Keratinocyte (primary cell): ENCODE measurements around the gene GPS1. TPM values are rescaled to one million over a fixed set of nuclear protein-coding genes. Genes with fewer than 3 reads are reported as not detected.

Experiments used
- DNase-seq: peaks from one replicate; pipeline ENCODE4 v3.0.0-alpha.2; 2011; ENCODE audit warnings: low read depth, missing footprints, low spot score
- FAIRE-seq: peaks from 2 replicates; lab custom pipeline; 2011; peaks lifted over from hg19 to GRCh38; lab: Jason Lieb, UNC
- H2AFZ ChIP-seq: 2 replicates; pipeline ENCODE4 v1.6.0; 2012; ENCODE audit warnings: low read length, control low read depth, inconsistent platforms; ENCODE audit not compliant: control insufficient read depth
- H3K27ac ChIP-seq: 2 replicates; pipeline ENCODE4 v1.5.1; 2011; ENCODE audit warnings: low read length; ENCODE audit not compliant: control insufficient read depth, insufficient read depth
- H3K27me3 ChIP-seq: 3 replicates; pipeline ENCODE4 v1.6.0; 2011; ENCODE audit warnings: low read length; ENCODE audit not compliant: control insufficient read depth, insufficient read depth; ENCODE audit errors: extremely low read depth
- H3K36me3 ChIP-seq, 2 experiments: 2 replicates in 1 of 2; 3 replicates in 1 of 2; pipeline ENCODE4 v1.5.1; 2011; ENCODE audit warnings: low read length in 2 of 2, mild to moderate bottlenecking in 1 of 2; ENCODE audit not compliant: control insufficient read depth in 2 of 2, insufficient read depth in 2 of 2; ENCODE audit errors: extremely low read depth in 1 of 2
- H3K4me1 ChIP-seq: 3 replicates; pipeline ENCODE4 v1.5.1; 2011; ENCODE audit warnings: low read length; ENCODE audit not compliant: control insufficient read depth, insufficient read depth; ENCODE audit errors: extremely low read depth
- H3K4me2 ChIP-seq: 3 replicates; pipeline ENCODE4 v1.6.0; 2011; ENCODE audit warnings: low read depth, low read length; ENCODE audit not compliant: control insufficient read depth, insufficient read depth; ENCODE audit errors: extremely low read depth
- H3K4me3 ChIP-seq, 3 experiments: fragments of 200-600 bp in 1 of 3; sonication (generic) in 1 of 3; 2 replicates in 2 of 3; 3 replicates in 1 of 3; pipeline ENCODE4 v1.5.1; 2011 to 2016; ENCODE audit warnings: low read length in 3 of 3, mild to moderate bottlenecking in 3 of 3, control low read depth in 2 of 3, inconsistent platforms in 1 of 3, low read depth in 1 of 3, mixed read lengths in 1 of 3, mixed run types in 1 of 3, moderate library complexity in 1 of 3; ENCODE audit not compliant: control insufficient read depth in 2 of 3, insufficient read depth in 2 of 3; ENCODE audit errors: extremely low read depth in 1 of 3
- H3K79me2 ChIP-seq: 2 replicates; pipeline ENCODE4 v1.6.0; 2012; ENCODE audit warnings: low read length; ENCODE audit not compliant: control insufficient read depth, insufficient read depth
- H3K9ac ChIP-seq: 3 replicates; pipeline ENCODE4 v1.6.0; 2011; ENCODE audit warnings: low read length; ENCODE audit not compliant: control insufficient read depth, insufficient read depth; ENCODE audit errors: extremely low read depth
- H3K9me1 ChIP-seq: 3 replicates; pipeline ENCODE4 v1.6.0; 2011; ENCODE audit warnings: low read length; ENCODE audit not compliant: control insufficient read depth, insufficient read depth; ENCODE audit errors: extremely low read depth
- H3K9me3 ChIP-seq: 2 replicates; pipeline ENCODE4 v1.5.1; 2012; ENCODE audit warnings: low read depth, low read length; ENCODE audit not compliant: control insufficient read depth
- H4K20me1 ChIP-seq: 3 replicates; pipeline ENCODE4 v1.6.0; 2011; ENCODE audit warnings: low read length; ENCODE audit not compliant: control insufficient read depth, insufficient read depth; ENCODE audit errors: extremely low read depth
- EZH2 ChIP-seq: IDR thresholded peaks from one replicate; pipeline ENCODE4 v1.6.1; 2012; ENCODE audit warnings: inconsistent platforms, mild to moderate bottlenecking, low read length, moderate library complexity
- dilution Hi-C: fragments of 300-500 bp; cut with MboI; formaldehyde crosslinking; loops from one replicate; pipeline ENCODE4 v1.7.0; 2020; ENCODE audit warnings: low sequenced_read_pairs; ENCODE audit not compliant: extremely low pct_ligation_motif_present
- polyA plus RNA-seq, 5 experiments: library from polyadenylated mRNA; depleted of rRNA in 3 of 5; stranded (reverse) in 3 of 5; stranded (forward) in 1 of 5; unstranded in 1 of 5; fragments of >200 nt; gene quantifications; 1 replicate in 1 of 5; 2 replicates in 3 of 5; 3 replicates in 1 of 5; pipeline versions ENCODE4 v1.2.1 to v1.2.3, GENCODE V29; 2011 to 2012; ENCODE audit warnings: missing spikeins in 2 of 5, low read depth in 1 of 5, low replicate concordance in 1 of 5
- TF ChIP-seq, protein P1 (sequence below), 3 experiments: IDR thresholded peaks in 1 of 3; conservative IDR thresholded peaks in 1 of 3; optimal IDR thresholded peaks in 1 of 3; 2 replicates in 2 of 3; 3 replicates in 1 of 3; pipeline versions ENCODE3 to v1.5.1; 2011; ENCODE audit warnings: low read length in 3 of 3, mild to moderate bottlenecking in 3 of 3, moderate library complexity in 2 of 3, control low read depth in 1 of 3, inconsistent platforms in 1 of 3; ENCODE audit not compliant: insufficient read depth in 2 of 3; ENCODE audit errors: extremely low read depth in 1 of 3

GPS1 gene
- polyA plus RNA-seq, 1 donor (not counting 4 experiments of a cell fraction or from before 2014, with no cell fraction given): 60.4 TPM

DNA sequence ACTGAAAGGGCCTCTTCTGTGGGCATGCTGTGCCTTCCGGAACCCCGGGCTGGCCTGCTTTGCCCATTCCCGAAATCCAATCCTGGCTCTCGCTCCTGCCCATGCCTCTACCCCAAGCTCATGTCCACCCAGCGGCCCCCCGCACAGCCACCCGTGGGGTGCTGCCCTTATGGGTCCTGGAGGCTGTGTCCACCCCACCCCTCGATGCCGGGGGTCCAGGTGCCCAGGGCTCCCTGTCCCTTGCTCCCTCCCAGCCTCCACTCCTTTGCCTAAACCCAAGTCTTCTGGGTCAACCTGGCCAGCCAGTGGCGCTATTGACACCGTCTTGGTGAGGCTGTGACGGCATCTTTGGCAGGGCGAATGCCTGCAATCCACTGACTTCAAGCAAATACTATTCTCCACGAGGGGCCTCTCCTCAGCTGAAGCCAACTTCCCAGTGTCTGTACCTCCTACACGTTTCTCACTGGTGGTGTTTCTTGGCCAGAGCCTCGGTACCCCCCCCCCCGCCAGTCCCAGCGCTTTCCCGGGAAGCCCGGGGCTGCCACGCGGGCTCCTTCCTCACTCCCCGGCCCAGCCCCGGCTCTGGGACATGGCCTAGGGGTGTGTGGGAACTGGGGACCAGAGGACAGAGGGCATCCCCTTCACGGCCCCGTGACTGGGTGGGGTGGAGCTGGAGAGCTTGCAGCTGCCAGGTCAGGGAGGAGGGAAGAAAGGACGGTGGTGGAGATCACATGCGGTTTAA lies 26.1 kb downstream of the GPS1 start:
- no peaks in the 10 kb centered on the region for H3K79me2 ChIP-seq
- H3K36me3 ChIP-seq: peaks cover 30 to 35% of the 10 kb centered on the region in 2 experiments
- DNase-seq: no peak
- dilution Hi-C loops: no loop called here
- no peak overlapping the region for H3K9ac ChIP-seq
- H4K20me1 ChIP-seq: peaks cover 11% of the 10 kb centered on the region
- no peak overlapping the region for H3K4me2 ChIP-seq
- no peaks in the 10 kb centered on the region for H3K27me3 ChIP-seq
- TF ChIP-seq, protein P1, sequence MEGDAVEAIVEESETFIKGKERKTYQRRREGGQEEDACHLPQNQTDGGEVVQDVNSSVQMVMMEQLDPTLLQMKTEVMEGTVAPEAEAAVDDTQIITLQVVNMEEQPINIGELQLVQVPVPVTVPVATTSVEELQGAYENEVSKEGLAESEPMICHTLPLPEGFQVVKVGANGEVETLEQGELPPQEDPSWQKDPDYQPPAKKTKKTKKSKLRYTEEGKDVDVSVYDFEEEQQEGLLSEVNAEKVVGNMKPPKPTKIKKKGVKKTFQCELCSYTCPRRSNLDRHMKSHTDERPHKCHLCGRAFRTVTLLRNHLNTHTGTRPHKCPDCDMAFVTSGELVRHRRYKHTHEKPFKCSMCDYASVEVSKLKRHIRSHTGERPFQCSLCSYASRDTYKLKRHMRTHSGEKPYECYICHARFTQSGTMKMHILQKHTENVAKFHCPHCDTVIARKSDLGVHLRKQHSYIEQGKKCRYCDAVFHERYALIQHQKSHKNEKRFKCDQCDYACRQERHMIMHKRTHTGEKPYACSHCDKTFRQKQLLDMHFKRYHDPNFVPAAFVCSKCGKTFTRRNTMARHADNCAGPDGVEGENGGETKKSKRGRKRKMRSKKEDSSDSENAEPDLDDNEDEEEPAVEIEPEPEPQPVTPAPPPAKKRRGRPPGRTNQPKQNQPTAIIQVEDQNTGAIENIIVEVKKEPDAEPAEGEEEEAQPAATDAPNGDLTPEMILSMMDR (optimal IDR thresholded peaks at IDR 0.05 in 1 of 3, IDR thresholded peaks at IDR 0.05 in 1 of 3, conservative IDR thresholded peaks at IDR 0.05 in 1 of 3; ENCODE audit: extremely low read depth in 1 of 3, insufficient read depth in 2 of 3, low read length in 3 of 3): no peak
- no peak for TF ChIP-seq EZH2
- no peaks in the 10 kb centered on the region for H3K9me1 ChIP-seq
- H3K4me1 ChIP-seq: no peaks in the 10 kb centered on the region
- H3K27ac ChIP-seq: no peak overlapping the region
- no peak overlapping the region for H3K4me3 ChIP-seq
- H2AFZ ChIP-seq: no peak overlapping the region
- no peaks in the 10 kb centered on the region for H3K9me3 ChIP-seq
- no peak for FAIRE-seq

DNA sequence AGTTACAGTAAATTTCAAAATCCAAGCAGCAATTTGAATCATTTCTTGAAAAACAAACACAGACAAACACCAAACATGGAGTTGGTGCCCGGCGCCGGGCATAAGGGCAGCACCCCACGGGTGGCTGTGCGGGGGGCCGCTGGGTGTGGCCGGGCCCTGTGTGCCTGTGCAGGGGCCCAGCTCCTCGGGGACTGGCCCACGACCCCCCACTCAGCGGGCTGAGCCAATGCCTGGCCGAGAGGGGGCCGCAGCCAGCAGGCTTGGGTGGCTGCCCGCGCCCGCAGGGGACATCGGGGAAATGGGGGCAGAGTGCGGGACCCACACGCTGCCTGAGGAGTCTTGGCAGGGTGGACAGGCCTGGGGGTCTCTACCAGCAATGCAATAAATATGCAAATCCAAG lies 26.7 kb downstream of the GPS1 start:
- Histone ChIP-seq H4K20me1 (peaks cover 15% of the 10 kb centered on the region), H3K79me2 (no peaks in the 10 kb centered on the region), H3K9ac (no peak overlapping the region), H3K4me1 (no peaks in the 10 kb centered on the region), H2AFZ (no peak overlapping the region), H3K9me1 (no peaks in the 10 kb centered on the region), H3K27ac (no peak overlapping the region), H3K9me3 (no peaks in the 10 kb centered on the region), H3K4me2 (no peak overlapping the region), H3K36me3 (peaks cover 37 to 40% of the 10 kb centered on the region in 2 experiments), H3K4me3 (no peak overlapping the region), H3K27me3 (no peaks in the 10 kb centered on the region)
- no peak for FAIRE-seq
- TF ChIP-seq EZH2: no peak
- no peak for DNase-seq
- dilution Hi-C loops: no loop called here
